Left renal cortex interstitium (tissue), 4 donors: Measurements from ENCODE around the gene RANBP10. TPM values are rescaled to one million over a fixed set of nuclear protein-coding genes. Genes with fewer than 3 reads are reported as not detected.

ENCODE experiments used
- DNase-seq, 4 donors: peaks; one replicate each; pipeline ENCODE4 v3.0.0-alpha.2; 2013; ENCODE audit warnings: low read depth in 4 of 4, low spot score in 2 of 4, missing footprints in 1 of 4
- polyA plus RNA-seq, 4 donors: library from polyadenylated mRNA; unstranded; fragments of 120-200 nt; gene quantifications; one replicate each; pipeline ENCODE4 v1.2.1, GENCODE V29; 2013; ENCODE audit not compliant: insufficient read length in 4 of 4

The RANBP10 gene
- polyA plus RNA-seq, 4 donors = 18.4 to 34.4 (median 25.0) TPM

DNA sequence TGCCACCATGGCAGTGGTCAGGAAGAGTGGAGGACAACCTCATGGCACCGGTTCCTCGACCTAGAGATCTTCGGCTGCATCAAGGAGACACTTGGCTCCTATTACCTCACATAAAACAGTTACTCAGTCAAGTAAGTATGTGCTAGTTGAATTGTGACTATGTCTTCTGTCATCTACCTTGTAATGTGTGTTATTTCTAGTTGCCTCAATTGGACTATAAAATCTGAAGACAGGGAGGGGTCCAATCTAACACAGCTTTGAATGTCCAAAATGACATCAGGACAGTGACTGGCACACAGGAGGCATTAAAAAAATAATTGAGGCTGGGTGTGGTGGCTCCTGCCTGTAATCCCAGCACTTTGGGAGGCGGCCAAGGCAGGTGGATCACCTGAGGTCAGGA is 122.6 kb downstream of the RANBP10 start:
- DNase-seq = no peak

DNA sequence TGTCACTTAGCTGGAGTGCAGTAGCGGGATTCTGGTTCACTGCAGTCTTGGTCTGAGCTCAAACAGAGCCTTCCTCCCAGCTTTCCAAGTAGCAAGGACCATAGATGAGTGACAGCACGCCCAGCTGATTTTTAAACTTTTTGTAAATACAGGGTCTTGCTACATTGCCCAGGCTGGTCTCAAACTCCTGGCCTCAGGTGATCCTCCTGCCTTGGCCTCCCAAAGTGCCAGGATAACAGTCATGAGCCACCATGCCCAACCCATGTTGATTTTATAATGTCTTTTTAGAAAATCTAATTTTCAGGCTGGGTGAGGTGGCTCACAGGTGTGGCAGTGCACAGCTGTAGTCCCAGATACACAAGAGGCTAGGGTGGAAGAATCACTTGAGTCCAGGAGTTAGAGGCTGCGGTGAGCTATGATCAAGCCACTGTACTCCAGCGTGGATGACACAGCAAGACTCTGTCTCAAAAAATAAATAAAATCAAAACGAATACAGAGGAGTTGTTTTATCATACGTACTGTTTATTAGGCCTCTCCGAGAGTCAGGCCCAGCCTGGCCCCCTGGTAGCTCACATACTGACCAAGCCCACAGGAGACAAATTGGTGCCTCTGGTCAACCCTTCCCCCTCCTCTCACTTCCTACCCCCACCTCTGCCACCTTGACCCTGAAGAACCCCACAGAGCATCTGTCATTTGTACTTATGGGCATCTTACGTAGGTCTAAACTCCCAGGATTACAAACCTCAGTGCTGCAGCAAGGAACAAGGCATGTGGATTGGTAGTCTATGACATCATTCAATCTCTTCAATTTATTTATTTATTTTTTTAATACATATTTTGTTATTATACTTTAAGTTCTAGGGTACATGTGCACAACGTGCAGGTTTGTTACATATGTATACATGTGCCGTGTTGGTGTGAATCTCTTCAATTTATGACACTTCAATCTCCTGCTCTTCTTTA is 126.1 kb downstream of the RANBP10 start:
- no peak for DNase-seq

DNA sequence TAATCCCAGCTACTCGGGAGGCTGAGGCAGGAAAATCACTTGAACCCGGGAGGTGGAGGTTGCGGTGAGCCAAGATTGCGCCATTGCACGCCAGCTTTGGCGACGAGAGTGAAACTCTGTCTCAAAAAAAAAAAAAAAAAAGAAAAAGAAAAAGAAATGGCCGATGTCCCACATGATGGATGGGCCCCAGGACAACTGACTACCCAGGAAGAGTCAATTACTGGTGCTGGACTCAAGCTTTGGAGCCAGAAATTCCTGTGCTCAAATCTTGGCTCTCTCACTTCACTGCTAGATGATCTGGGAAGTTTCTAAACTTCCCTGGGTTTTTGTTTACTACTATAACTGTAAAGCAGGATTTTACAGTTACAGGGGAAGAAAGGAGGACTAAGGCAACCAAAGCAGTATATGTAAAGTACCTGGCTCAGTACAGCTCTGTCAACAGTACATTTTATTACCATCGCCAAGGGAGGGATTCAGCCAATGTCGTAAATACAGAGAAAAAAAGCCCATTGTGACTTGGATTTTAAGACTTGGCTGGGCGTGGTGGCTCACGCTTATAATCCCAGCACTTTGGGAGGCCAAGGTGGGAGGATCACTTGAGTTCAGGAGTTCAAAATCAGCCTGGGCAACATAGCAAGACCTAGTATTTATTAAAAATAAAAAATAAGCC is 127.9 kb downstream of the RANBP10 start:
- DNase-seq = no peak

DNA sequence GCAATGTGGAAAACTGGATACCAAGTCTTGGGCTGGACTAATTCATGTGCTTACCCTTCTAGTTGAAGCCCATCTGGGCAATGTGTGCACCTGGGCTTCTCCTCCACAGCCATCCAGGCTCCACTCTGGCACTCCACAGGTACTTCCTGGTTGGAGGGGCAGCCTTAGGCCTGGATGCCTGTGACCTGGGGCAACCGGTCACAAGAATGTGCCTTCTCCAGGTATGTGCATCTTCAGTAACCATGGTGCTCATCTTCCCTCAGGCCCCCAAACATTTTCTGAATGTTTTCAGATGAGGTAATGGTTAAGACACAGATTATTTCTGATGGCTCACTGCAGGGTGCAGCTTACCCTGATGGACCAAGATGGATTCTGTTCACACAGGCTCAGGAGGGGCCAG is 128.6 kb downstream of the RANBP10 start:
- DNase-seq = no peak

DNA sequence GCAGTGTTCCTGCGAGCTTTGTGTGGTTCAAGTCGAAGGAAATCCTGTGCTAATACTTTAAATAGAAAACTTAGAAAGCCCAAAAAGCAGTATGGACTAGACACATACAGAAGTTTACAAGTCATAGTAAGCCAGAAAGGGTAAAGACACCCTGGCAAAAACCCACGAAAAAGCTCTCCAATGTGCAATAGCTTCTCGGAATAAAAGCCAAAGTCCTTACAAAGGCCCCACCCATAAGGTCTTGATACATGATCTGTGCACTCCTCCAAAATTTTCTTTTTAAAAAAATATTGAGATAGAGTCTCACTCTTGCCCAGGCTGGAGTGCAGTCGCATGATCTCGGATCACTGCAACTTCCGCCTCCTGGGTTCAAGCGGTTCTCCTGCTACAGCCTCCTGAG is 129.4 kb downstream of the RANBP10 start:
- DNase-seq = no peak

DNA sequence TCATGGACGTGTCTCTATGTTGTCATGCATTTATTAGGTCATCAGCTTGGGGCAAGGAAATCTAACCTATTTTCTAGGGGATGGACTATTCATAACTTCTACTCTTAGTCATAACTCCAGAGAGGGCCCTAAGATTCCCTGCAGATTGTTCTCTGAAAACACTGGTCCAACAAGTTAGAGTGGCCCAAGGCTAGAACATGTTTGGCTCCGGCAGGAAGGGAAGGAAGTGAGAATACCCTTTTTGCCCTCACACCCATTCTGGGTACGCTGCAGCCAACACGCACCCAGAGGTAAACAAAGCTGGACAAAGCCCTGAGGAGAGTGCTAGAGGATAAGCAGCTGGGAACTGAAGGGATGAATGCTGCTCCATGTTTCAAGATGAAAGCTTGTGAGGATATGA is 129.8 kb downstream of the RANBP10 start:
- DNase-seq = no peak

DNA sequence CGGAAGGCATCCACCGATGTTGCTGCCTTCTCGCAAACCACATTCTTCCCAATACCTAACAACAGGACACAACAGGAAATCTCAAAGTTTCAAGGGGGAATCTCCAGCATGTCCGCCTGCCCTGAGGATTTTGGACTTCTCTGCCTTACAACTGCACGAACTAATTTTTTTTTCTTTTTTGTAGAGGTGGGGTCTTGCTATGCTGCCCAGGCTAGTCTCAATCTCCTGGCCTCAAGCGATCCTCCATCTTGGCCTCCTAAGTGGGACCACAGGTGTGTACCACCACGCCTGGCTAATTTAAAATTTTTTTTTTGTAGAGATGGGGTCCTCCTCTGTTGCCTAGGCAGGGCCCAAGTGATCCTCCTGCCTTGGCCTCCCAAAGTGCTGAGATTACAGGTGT is 130.4 kb downstream of the RANBP10 start:
- no peak for DNase-seq

DNA sequence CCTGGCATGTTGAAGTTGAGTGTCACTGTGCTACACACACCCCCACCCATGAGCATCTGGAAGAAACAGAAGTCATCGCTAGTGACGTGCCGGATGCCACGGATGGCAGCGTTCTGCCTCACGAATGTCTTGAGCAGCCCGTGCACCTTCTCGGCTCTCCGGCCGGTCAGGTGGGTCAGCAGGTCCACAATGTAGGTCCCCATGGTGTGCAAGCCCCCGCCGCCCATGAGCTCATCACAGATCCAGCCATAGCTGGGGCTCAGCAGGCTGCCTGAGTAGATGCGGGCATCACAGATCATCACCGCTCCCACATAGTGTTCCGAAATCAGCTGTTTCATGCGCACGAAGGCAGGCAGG is 130.8 kb downstream of the RANBP10 start:
- DNase-seq = no peak

DNA sequence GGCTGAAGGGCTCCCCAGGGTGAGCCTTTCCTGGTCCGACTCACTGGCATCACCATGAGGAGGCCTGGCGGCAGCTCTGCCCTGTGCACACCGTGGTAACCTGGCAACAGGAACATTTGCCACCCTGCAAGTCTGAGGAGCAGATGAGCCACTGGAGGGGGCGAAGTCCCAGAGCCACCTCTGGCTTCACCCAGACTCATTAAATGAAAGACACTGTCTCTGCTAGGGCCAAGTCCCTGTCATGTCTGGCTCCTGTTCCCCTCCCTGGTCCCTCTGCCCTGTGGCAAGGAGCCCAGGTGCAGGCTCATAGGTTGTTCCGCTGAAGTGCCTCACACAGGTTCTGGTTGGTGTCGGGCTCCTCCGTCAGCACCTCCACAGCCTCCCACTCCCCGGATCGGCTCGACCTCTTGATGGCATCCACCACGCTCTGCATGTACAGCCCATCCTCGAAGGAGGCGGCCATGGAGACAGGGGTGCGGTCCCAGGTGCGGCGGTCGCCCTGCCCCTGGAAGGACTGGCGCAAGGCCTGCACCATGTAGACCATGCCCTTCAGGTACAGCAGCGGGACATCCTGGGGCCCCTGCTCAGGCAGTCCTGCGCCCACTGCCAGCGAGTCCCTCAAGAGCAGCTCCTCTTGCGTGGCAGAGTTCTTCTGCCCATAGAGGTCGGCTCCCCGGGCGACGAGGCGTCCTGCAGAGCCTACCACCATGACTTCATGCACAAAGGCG is 131.3 kb downstream of the RANBP10 start:
- no peak for DNase-seq

DNA sequence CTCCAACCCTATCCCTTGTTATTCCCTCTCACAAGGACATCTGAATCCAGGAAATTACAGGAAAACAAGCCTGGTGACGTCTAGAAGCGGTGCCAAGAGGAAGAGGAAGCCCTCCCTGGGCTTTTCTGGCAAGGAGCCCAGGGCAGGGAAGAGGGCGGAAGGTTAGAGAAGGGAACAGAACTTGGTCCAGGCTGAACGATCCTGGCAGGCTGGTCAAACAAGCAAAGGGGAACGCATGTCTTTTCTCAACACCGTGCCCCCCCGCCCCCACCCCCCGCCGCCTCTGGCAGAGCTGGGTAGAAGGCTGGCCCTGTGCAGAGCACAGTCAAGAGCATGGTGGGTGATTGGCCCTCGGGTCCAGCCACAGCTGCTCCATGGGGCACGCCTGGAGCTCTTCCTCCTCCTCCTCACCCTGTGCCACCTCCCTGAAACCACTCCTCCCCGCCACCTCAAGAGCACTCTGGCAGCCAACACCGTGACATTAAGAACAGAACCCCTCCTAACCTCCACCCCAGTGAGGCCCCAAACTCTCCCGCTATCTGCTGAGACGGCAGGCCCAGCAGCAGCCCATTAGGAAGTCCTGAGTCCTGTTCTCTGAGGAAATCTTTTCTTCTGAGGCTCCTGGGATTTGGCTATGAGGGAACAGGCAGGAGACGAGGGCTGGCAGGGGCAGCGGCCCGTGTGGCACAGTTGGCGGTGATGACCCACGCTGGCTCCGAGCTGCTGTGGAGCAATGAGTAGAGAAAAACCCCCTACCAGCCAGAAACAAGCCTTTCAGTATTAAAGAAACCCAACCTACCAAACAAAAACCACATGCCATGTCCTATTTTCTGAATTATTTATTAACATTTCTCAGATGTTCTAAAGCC is 132.4 kb downstream of the RANBP10 start:
- no peak for DNase-seq

Other genes starting within 250 kb of the RANBP10 start
- 10 to 100 TPM; 76.1 to 83.1 (median 78.7) TPM for gene CTCF, start 244.0 kb downstream of the RANBP10 start, polyA plus RNA-seq
- gene CARMIL2, start 161.4 kb downstream of the RANBP10 start, polyA plus RNA-seq = 1 to 10 TPM in 3 of 4 donors, under 1 TPM in 1; 0.79 to 1.4 (median 1.0) TPM
- gene ACD, start 146.3 kb downstream of the RANBP10 start, polyA plus RNA-seq = 10 to 100 TPM; 20.2 to 31.8 (median 26.2) TPM
- gene PARD6A, start 145.6 kb downstream of the RANBP10 start, polyA plus RNA-seq = 1 to 10 TPM; 1.9 to 4.8 (median 3.0) TPM
- 10 to 100 TPM; 16.9 to 38.5 (median 31.8) TPM for gene ENKD1, start 139.8 kb downstream of the RANBP10 start, polyA plus RNA-seq
- gene C16orf86, start 139.7 kb downstream of the RANBP10 start, polyA plus RNA-seq = 1 to 10 TPM; 3.6 to 5.2 (median 4.0) TPM
- gene GFOD2, start 87.2 kb downstream of the RANBP10 start, polyA plus RNA-seq = 10 to 100 TPM; 18.7 to 25.6 (median 23.7) TPM
- gene TSNAXIP1, start 329 bp upstream of the RANBP10 start, polyA plus RNA-seq = 10 to 100 TPM in 1 of 4 donors, 1 to 10 TPM in 3; 6.3 to 10.7 (median 7.7) TPM
- 10 to 100 TPM; 26.8 to 40.0 (median 32.0) TPM for gene THAP11, start 35.8 kb upstream of the RANBP10 start, polyA plus RNA-seq
- gene NUTF2, start 40.4 kb upstream of the RANBP10 start, polyA plus RNA-seq = 100 to 1,000 TPM; 114 to 134 (median 127) TPM
- gene CENPT, start 41.1 kb upstream of the RANBP10 start, polyA plus RNA-seq = 10 to 100 TPM; 37.4 to 62.4 (median 50.7) TPM
- 100 to 1,000 TPM in 2 of 4 donors, 10 to 100 TPM in 2; 75.0 to 106 (median 97.3) TPM for gene EDC4, start 66.5 kb upstream of the RANBP10 start, polyA plus RNA-seq
- gene NRN1L, start 78.3 kb upstream of the RANBP10 start, polyA plus RNA-seq = under 1 TPM in 3 of 4 donors, not detected in 1; 0.30 to 0.68 (median 0.63) TPM
- gene PSKH1, start 86.7 kb upstream of the RANBP10 start, polyA plus RNA-seq = 10 to 100 TPM; 33.5 to 44.6 (median 40.1) TPM
- 1 to 10 TPM; 4.5 to 7.1 (median 5.8) TPM for gene CTRL, start 125.3 kb upstream of the RANBP10 start, polyA plus RNA-seq
- gene PSMB10, start 130.3 kb upstream of the RANBP10 start, polyA plus RNA-seq = 10 to 100 TPM; 20.3 to 39.4 (median 28.3) TPM
- gene LCAT, start 137.6 kb upstream of the RANBP10 start, polyA plus RNA-seq = 10 to 100 TPM; 13.7 to 32.8 (median 20.2) TPM
- 10 to 100 TPM; 32.4 to 47.4 (median 40.2) TPM for gene SLC12A4, start 162.1 kb upstream of the RANBP10 start, polyA plus RNA-seq
- under 1 TPM in 3 of 4 donors, not detected in 1; 0.05 to 0.21 (median 0.08) TPM for gene DPEP3, start 173.9 kb upstream of the RANBP10 start, polyA plus RNA-seq
- gene DPEP2, start 192.9 kb upstream of the RANBP10 start, polyA plus RNA-seq = 1 to 10 TPM in 1 of 4 donors, under 1 TPM in 3; 0.45 to 1.1 (median 0.78) TPM
- not detected for gene DPEP2NB, start 209.4 kb upstream of the RANBP10 start, polyA plus RNA-seq
- 10 to 100 TPM in 3 of 4 donors, 1 to 10 TPM in 1; 9.0 to 13.7 (median 10.9) TPM for gene DDX28, start 216.7 kb upstream of the RANBP10 start, polyA plus RNA-seq
- 10 to 100 TPM; 13.5 to 19.5 (median 15.5) TPM for gene DUS2, start 216.7 kb upstream of the RANBP10 start, polyA plus RNA-seq